ENCODE measurements around the gene PARP9. TPM values are rescaled to one million over a fixed set of nuclear protein-coding genes. Genes with fewer than 3 reads are reported as not detected.

PARP9 gene
- total RNA-seq, 1 donor: 33.3 TPM

- H3K36me3 ChIP-seq (ENCODE audit: insufficient read depth, low read length): no peaks in the 10 kb centered on the region
- TF ChIP-seq, protein P1, sequence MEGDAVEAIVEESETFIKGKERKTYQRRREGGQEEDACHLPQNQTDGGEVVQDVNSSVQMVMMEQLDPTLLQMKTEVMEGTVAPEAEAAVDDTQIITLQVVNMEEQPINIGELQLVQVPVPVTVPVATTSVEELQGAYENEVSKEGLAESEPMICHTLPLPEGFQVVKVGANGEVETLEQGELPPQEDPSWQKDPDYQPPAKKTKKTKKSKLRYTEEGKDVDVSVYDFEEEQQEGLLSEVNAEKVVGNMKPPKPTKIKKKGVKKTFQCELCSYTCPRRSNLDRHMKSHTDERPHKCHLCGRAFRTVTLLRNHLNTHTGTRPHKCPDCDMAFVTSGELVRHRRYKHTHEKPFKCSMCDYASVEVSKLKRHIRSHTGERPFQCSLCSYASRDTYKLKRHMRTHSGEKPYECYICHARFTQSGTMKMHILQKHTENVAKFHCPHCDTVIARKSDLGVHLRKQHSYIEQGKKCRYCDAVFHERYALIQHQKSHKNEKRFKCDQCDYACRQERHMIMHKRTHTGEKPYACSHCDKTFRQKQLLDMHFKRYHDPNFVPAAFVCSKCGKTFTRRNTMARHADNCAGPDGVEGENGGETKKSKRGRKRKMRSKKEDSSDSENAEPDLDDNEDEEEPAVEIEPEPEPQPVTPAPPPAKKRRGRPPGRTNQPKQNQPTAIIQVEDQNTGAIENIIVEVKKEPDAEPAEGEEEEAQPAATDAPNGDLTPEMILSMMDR (IDR thresholded peaks at IDR 0.05; ENCODE audit: extremely low read depth, low read depth, low read length): no peak
- H2AFZ ChIP-seq (ENCODE audit: low read length): no peak overlapping the region
- DNase-seq (ENCODE audit: insufficient read length, low spot score, missing footprints): no peak
- no peak overlapping the region for H3K4me3 ChIP-seq (ENCODE audit: insufficient read depth, low read length)
- no peaks in the 10 kb centered on the region for H3K27me3 ChIP-seq (ENCODE audit: insufficient read depth, low read length)
- peaks cover 21% of the 10 kb centered on the region for H4K20me1 ChIP-seq (ENCODE audit: insufficient read depth, low read length)
- H3K9me3 ChIP-seq (ENCODE audit: low read depth, low read length): no peaks in the 10 kb centered on the region
- H3K4me2 ChIP-seq (ENCODE audit: insufficient read depth, low read length): no peak overlapping the region
- peaks cover 21% of the 10 kb centered on the region for H3K79me2 ChIP-seq (ENCODE audit: insufficient read depth, low read length)
- H3K27ac ChIP-seq (ENCODE audit: low read depth, low read length): no peak overlapping the region
- peaks cover 11% of the 10 kb centered on the region for H3K4me1 ChIP-seq (ENCODE audit: insufficient read depth, low read length)
Measured at GRCh38 chr3:122516846-122517360, 47.2 kb downstream of the PARP9 start.

GRCh38 chr3:122515870-122516269 lies 48.2 kb downstream of the PARP9 start:
- H3K4me3 ChIP-seq (ENCODE audit: insufficient read depth, low read length): no peak overlapping the region
- TF ChIP-seq, protein P1 (IDR thresholded peaks at IDR 0.05; ENCODE audit: extremely low read depth, low read depth, low read length): no peak
- peak overlapping the region; percentile 68 for H2AFZ ChIP-seq (ENCODE audit: low read length)
- peak; percentile 80 for DNase-seq (ENCODE audit: insufficient read length, low spot score, missing footprints)
- no peaks in the 10 kb centered on the region for H3K36me3 ChIP-seq (ENCODE audit: insufficient read depth, low read length)
- no peak overlapping the region for H3K27ac ChIP-seq (ENCODE audit: low read depth, low read length)
- no peaks in the 10 kb centered on the region for H3K27me3 ChIP-seq (ENCODE audit: insufficient read depth, low read length)
- no peaks in the 10 kb centered on the region for H3K9me3 ChIP-seq (ENCODE audit: low read depth, low read length)
- no peak overlapping the region for H3K4me2 ChIP-seq (ENCODE audit: insufficient read depth, low read length)
- peaks cover 31% of the 10 kb centered on the region for H4K20me1 ChIP-seq (ENCODE audit: insufficient read depth, low read length)
- peaks cover 31% of the 10 kb centered on the region for H3K79me2 ChIP-seq (ENCODE audit: insufficient read depth, low read length)
- peaks cover 18% of the 10 kb centered on the region for H3K4me1 ChIP-seq (ENCODE audit: insufficient read depth, low read length)

DNA sequence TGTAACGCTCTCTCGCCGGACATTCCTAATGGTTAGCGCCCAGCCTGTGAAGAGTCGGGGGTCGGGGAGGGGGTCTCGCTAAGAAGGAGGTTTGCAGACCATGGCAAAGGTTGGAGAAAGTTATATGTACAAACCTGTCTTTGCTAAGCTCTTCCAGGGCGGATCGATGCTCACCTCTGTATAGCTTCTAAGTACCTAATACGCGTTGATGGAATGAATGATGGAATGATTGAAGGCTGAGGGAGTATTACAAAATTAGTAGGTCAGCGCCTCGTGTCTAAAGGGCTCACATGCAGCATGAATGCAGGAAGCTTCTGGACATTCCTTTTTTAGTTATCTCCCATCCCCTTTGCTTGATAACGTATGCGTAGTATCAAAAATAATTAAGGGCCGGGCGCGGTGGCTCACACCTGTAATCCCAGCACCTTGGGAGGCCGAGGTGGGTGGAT lies 49.1 kb downstream of the PARP9 start:
- Histone ChIP-seq H2AFZ (ENCODE audit: low read length) (peak overlapping the region; percentile 98), H3K9me3 (ENCODE audit: low read depth, low read length) (no peaks in the 10 kb centered on the region), H3K4me3 (ENCODE audit: insufficient read depth, low read length) (peak overlapping the region; percentile 87), H3K4me1 (ENCODE audit: insufficient read depth, low read length) (peaks cover 19% of the 10 kb centered on the region), H4K20me1 (ENCODE audit: insufficient read depth, low read length) (peaks cover 38% of the 10 kb centered on the region), H3K27me3 (ENCODE audit: insufficient read depth, low read length) (no peaks in the 10 kb centered on the region), H3K36me3 (ENCODE audit: insufficient read depth, low read length) (no peaks in the 10 kb centered on the region), H3K4me2 (ENCODE audit: insufficient read depth, low read length) (peak overlapping the region; percentile 99), H3K27ac (ENCODE audit: low read depth, low read length) (peak overlapping the region; percentile 82), H3K79me2 (ENCODE audit: insufficient read depth, low read length) (peaks cover 39% of the 10 kb centered on the region)
- TF ChIP-seq, protein P1 (IDR thresholded peaks at IDR 0.05; ENCODE audit: extremely low read depth, low read depth, low read length): no peak
- no peak for DNase-seq (ENCODE audit: insufficient read length, low spot score, missing footprints)

- Histone ChIP-seq H3K9me3 (ENCODE audit: low read depth, low read length) (no peaks in the 10 kb centered on the region), H3K36me3 (ENCODE audit: insufficient read depth, low read length) (no peaks in the 10 kb centered on the region), H3K27me3 (ENCODE audit: insufficient read depth, low read length) (no peaks in the 10 kb centered on the region), H3K27ac (ENCODE audit: low read depth, low read length) (peak within 1 kb of the TSS; percentile 86), H3K79me2 (ENCODE audit: insufficient read depth, low read length) (peaks cover 46% of the 10 kb centered on the region), H2AFZ (ENCODE audit: low read length) (peak within 1 kb of the TSS; percentile 98), H3K4me2 (ENCODE audit: insufficient read depth, low read length) (peak within 1 kb of the TSS; percentile 99), H3K4me1 (ENCODE audit: insufficient read depth, low read length) (peaks cover 19% of the 10 kb centered on the region), H3K4me3 (ENCODE audit: insufficient read depth, low read length) (peak within 1 kb of the TSS; percentile 87), H4K20me1 (ENCODE audit: insufficient read depth, low read length) (peaks cover 45% of the 10 kb centered on the region)
- peak; percentile 99 for DNase-seq (ENCODE audit: insufficient read length, low spot score, missing footprints)
- TF ChIP-seq, protein P1 (IDR thresholded peaks at IDR 0.05; ENCODE audit: extremely low read depth, low read depth, low read length): no peak
Measured at GRCh38 chr3:122514123-122515019, 49.7 kb downstream of the PARP9 start, which contains the start of gene KPNA1. TSS of gene KPNA1 (minus strand) at chr3:122514939. CDS start at chr3:122496565, 18,374 bp downstream.
